Neural progenitor cell (in vitro differentiated cells): Measurements from ENCODE around the gene ZNF385D. TPM values are rescaled to one million over a fixed set of nuclear protein-coding genes. Genes with fewer than 3 reads are reported as not detected.

Experiments used
- DNase-seq: peaks from one replicate; pipeline ENCODE4 v3.0.0-alpha.2; 2016; ENCODE audit warnings: low spot score
- H2AFZ ChIP-seq: fragments of 200-600 bp; sonication (generic); replicated peaks from 2 replicates; pipeline ENCODE4 v1.6.1; 2016; ENCODE audit warnings: antibody characterized with exemption
- H3F3A ChIP-seq: fragments of 200-600 bp; sonication (generic); 2 replicates; pipeline ENCODE4 v1.6.1; 2016; ENCODE audit warnings: antibody characterized with exemption, low read depth
- H3K27ac ChIP-seq: fragments of 200-600 bp; sonication (generic); 2 replicates; pipeline ENCODE4 v1.5.1; 2016; ENCODE audit warnings: mild to moderate bottlenecking
- H3K27me3 ChIP-seq: fragments of 200-600 bp; sonication (generic); 2 replicates; pipeline ENCODE4 v1.6.1; 2016; ENCODE audit warnings: mild to moderate bottlenecking, moderate library complexity
- H3K36me3 ChIP-seq: fragments of 200-600 bp; sonication (generic); 2 replicates; pipeline ENCODE4 v1.5.1; 2016
- H3K4me1 ChIP-seq: fragments of 200-600 bp; sonication (generic); 2 replicates; pipeline ENCODE4 v1.6.1; 2016; ENCODE audit warnings: mixed run types
- H3K4me2 ChIP-seq: fragments of 200-600 bp; sonication (generic); 2 replicates; pipeline ENCODE4 v1.6.1; 2016
- H3K4me3 ChIP-seq: fragments of 200-600 bp; sonication (generic); 2 replicates; pipeline ENCODE4 v1.5.1; 2016
- H3K79me2 ChIP-seq: fragments of 200-600 bp; sonication (generic); 2 replicates; pipeline ENCODE4 v1.6.1; 2016; ENCODE audit warnings: low read depth
- H3K9ac ChIP-seq: fragments of 200-600 bp; sonication (generic); 2 replicates; pipeline ENCODE4 v1.6.1; 2016
- H3K9me3 ChIP-seq: fragments of 200-600 bp; sonication (generic); 2 replicates; pipeline ENCODE4 v1.5.1; 2016; ENCODE audit warnings: low read depth
- H4K20me1 ChIP-seq: fragments of 200-600 bp; sonication (generic); 2 replicates; pipeline ENCODE4 v1.6.1; 2016; ENCODE audit warnings: low read depth
- H3K27ac Mint-ChIP-seq: 3 replicates; pipeline ENCODE4 v1.8.0; 2021; ENCODE audit warnings: mixed read lengths
- H3K27me3 Mint-ChIP-seq: 2 replicates; pipeline ENCODE4 v1.8.0; 2022; ENCODE audit warnings: low read depth, mild to moderate bottlenecking, inconsistent platforms, moderate library complexity, mixed read lengths; ENCODE audit not compliant: insufficient read depth
- H3K36me3 Mint-ChIP-seq: 3 replicates; pipeline ENCODE4 v1.8.0; 2021; ENCODE audit warnings: mixed read lengths
- H3K4me1 Mint-ChIP-seq: 3 replicates; pipeline ENCODE4 v1.8.0; 2021; ENCODE audit warnings: mixed read lengths
- H3K4me3 Mint-ChIP-seq: 3 replicates; pipeline ENCODE4 v1.8.0; 2021; ENCODE audit warnings: mild to moderate bottlenecking, moderate library complexity, mixed read lengths
- H3K9me3 Mint-ChIP-seq: 3 replicates; pipeline ENCODE4 v1.8.0; 2020; ENCODE audit warnings: mixed read lengths
- CTCF ChIP-seq: fragments of 200-600 bp; sonication (generic); IDR thresholded peaks from 2 replicates; pipeline ENCODE4 v1.5.1; 2017; ENCODE audit warnings: antibody characterized with exemption, mild to moderate bottlenecking
- EZH2 ChIP-seq: fragments of 200-600 bp; sonication (generic); IDR thresholded peaks from 2 replicates; pipeline ENCODE4 v1.6.1; 2017; ENCODE audit warnings: antibody characterized with exemption, mild to moderate bottlenecking, moderate library complexity
- EZH2phosphoT487 ChIP-seq: fragments of 200-600 bp; sonication (generic); IDR thresholded peaks from 2 replicates; pipeline ENCODE4 v1.6.1; 2017; ENCODE audit warnings: antibody characterized with exemption
- total RNA-seq: library from RNA; depleted of rRNA; stranded (reverse); fragments of >200 nt; gene quantifications from 2 replicates; pipeline ENCODE4 v1.2.3, GENCODE V29; 2015; ENCODE audit warnings: low replicate concordance

The ZNF385D gene
- total RNA-seq, 1 donor from 2014 or later, result 4.4 TPM

- H3F3A ChIP-seq, result no peaks in the 10 kb centered on the region
- no peaks in the 10 kb centered on the region for H3K27me3 ChIP-seq
- H3K27ac ChIP-seq, result no peak overlapping the region
- no peaks in the 10 kb centered on the region for H3K36me3 ChIP-seq
- Mint-ChIP-seq H3K4me1 (no peaks in the 10 kb centered on the region), H3K9me3 (no peaks in the 10 kb centered on the region), H3K27ac (no peak overlapping the region), H3K4me3 (no peak overlapping the region), H3K36me3 (no peaks in the 10 kb centered on the region), H3K27me3 (no peaks in the 10 kb centered on the region)
- H2AFZ ChIP-seq, result no peak overlapping the region
- H3K4me3 ChIP-seq, result no peak overlapping the region
- no peaks in the 10 kb centered on the region for H3K9me3 ChIP-seq
- no peaks in the 10 kb centered on the region for H3K79me2 ChIP-seq
- H4K20me1 ChIP-seq, result no peaks in the 10 kb centered on the region
- no peak overlapping the region for H3K9ac ChIP-seq
- H3K4me1 ChIP-seq, result no peaks in the 10 kb centered on the region
- no peak for DNase-seq
- H3K4me2 ChIP-seq, result no peak overlapping the region
- TF ChIP-seq EZH2 (no peak), CTCF (no peak), EZH2phosphoT487 (no peak)
Observed at GRCh38 chr3:21524133-21524532, 226.9 kb downstream of the ZNF385D start.

- Histone ChIP-seq H3K4me1 (no peaks in the 10 kb centered on the region), H3K9me3 (no peaks in the 10 kb centered on the region), H3K9ac (no peak overlapping the region), H3K4me3 (no peak overlapping the region), H3K27ac (no peak overlapping the region), H3F3A (no peaks in the 10 kb centered on the region), H3K27me3 (no peaks in the 10 kb centered on the region), H4K20me1 (no peaks in the 10 kb centered on the region), H3K4me2 (no peak overlapping the region), H3K79me2 (no peaks in the 10 kb centered on the region), H2AFZ (no peak overlapping the region), H3K36me3 (no peaks in the 10 kb centered on the region)
- no peaks in the 10 kb centered on the region for H3K36me3 Mint-ChIP-seq
- no peaks in the 10 kb centered on the region for H3K9me3 Mint-ChIP-seq
- no peaks in the 10 kb centered on the region for H3K4me1 Mint-ChIP-seq
- no peak for DNase-seq
- peaks cover 2% of the 10 kb centered on the region for H3K27me3 Mint-ChIP-seq
- no peak overlapping the region for H3K4me3 Mint-ChIP-seq
- H3K27ac Mint-ChIP-seq, result no peak overlapping the region
- no peak for TF ChIP-seq EZH2
- no peak for TF ChIP-seq EZH2phosphoT487
- no peak for TF ChIP-seq CTCF
Observed at GRCh38 chr3:21520106-21520963, 230.7 kb downstream of the ZNF385D start.

- no peaks in the 10 kb centered on the region for H3K27me3 ChIP-seq
- no peaks in the 10 kb centered on the region for H3F3A ChIP-seq
- no peak overlapping the region for H3K27ac ChIP-seq
- H3K4me2 ChIP-seq, result no peak overlapping the region
- TF ChIP-seq EZH2, result no peak
- TF ChIP-seq CTCF, result no peak
- no peak for TF ChIP-seq EZH2phosphoT487
- no peak overlapping the region for H3K4me3 Mint-ChIP-seq
- H3K36me3 ChIP-seq, result no peaks in the 10 kb centered on the region
- no peak overlapping the region for H3K9ac ChIP-seq
- H2AFZ ChIP-seq, result no peak overlapping the region
- peaks cover 2% of the 10 kb centered on the region for H3K27me3 Mint-ChIP-seq
- no peaks in the 10 kb centered on the region for H4K20me1 ChIP-seq
- H3K9me3 ChIP-seq, result no peaks in the 10 kb centered on the region
- H3K9me3 Mint-ChIP-seq, result no peaks in the 10 kb centered on the region
- H3K4me3 ChIP-seq, result no peak overlapping the region
- H3K4me1 ChIP-seq, result no peaks in the 10 kb centered on the region
- H3K79me2 ChIP-seq, result no peaks in the 10 kb centered on the region
- DNase-seq, result no peak
- H3K27ac Mint-ChIP-seq, result no peak overlapping the region
- no peaks in the 10 kb centered on the region for H3K4me1 Mint-ChIP-seq
- H3K36me3 Mint-ChIP-seq, result no peaks in the 10 kb centered on the region
Observed at GRCh38 chr3:21517184-21517583, 233.8 kb downstream of the ZNF385D start.
